Nasal cavity respiratory epithelium epithelial cell of viscerocranial mucosa (primary cell): ENCODE measurements around the gene PCDHGA3. TPM values are rescaled to one million over a fixed set of nuclear protein-coding genes. Genes with fewer than 3 reads are reported as not detected.

ENCODE experiments used
- total RNA-seq: library from RNA; depleted of rRNA; stranded (reverse); fragments of >200 nt; gene quantifications from 2 replicates; pipeline ENCODE4 v1.2.3, GENCODE V29; 2014

Gene PCDHGA3
- total RNA-seq, 1 donor from 2014 or later, result 0.36 TPM

Other genes with a start within 250 kb of the PCDHGA3 start
- gene PCDHB2, start 249.2 kb upstream of the PCDHGA3 start, total RNA-seq, result 0.34 and 4.1 TPM in 2 replicates
- gene PCDHB3, start 243.4 kb upstream of the PCDHGA3 start, total RNA-seq, result under 0.01 and 0.57 TPM in 2 replicates
- under 0.01 and 0.21 TPM in 2 replicates for gene PCDHB4, start 222.0 kb upstream of the PCDHGA3 start, total RNA-seq
- 0.34 and 1.00 TPM in 2 replicates for gene PCDHB5, start 208.6 kb upstream of the PCDHGA3 start, total RNA-seq
- 0.21 TPM in 1 of 2 replicates, not detected in the other for gene PCDHB6, start 193.8 kb upstream of the PCDHGA3 start, total RNA-seq
- gene PCDHB7, start 171.2 kb upstream of the PCDHGA3 start, total RNA-seq, result 0.07 TPM in 1 of 2 replicates, not detected in the other
- 0.57 TPM in 1 of 2 replicates, not detected in the other for gene PCDHB8, start 166.0 kb upstream of the PCDHGA3 start, total RNA-seq
- gene PCDHB16, start 161.4 kb upstream of the PCDHGA3 start, total RNA-seq, result 0.07 TPM in 1 of 2 replicates, not detected in the other
- gene PCDHB9, start 156.7 kb upstream of the PCDHGA3 start, total RNA-seq, result under 0.01 and 0.14 TPM in 2 replicates
- gene PCDHB10, start 151.5 kb upstream of the PCDHGA3 start, total RNA-seq, result under 0.01 and 0.57 TPM in 2 replicates
- 0.34 and 0.85 TPM in 2 replicates for gene PCDHB11, start 144.2 kb upstream of the PCDHGA3 start, total RNA-seq
- under 0.01 and 0.28 TPM in 2 replicates for gene PCDHB12, start 135.1 kb upstream of the PCDHGA3 start, total RNA-seq
- under 0.01 and 0.64 TPM in 2 replicates for gene PCDHB13, start 129.9 kb upstream of the PCDHGA3 start, total RNA-seq
- 0.34 and 1.7 TPM in 2 replicates for gene PCDHB14, start 120.5 kb upstream of the PCDHGA3 start, total RNA-seq
- gene PCDHB15, start 98.4 kb upstream of the PCDHGA3 start, total RNA-seq, result 0.34 and 0.50 TPM in 2 replicates
- gene SLC25A2, start 39.8 kb upstream of the PCDHGA3 start, total RNA-seq, result 0.14 TPM in 1 of 2 replicates, not detected in the other
- 84.6 and 94.3 TPM in 2 replicates for gene TAF7, start 23.0 kb upstream of the PCDHGA3 start, total RNA-seq
- gene PCDHGA1, start 13.3 kb upstream of the PCDHGA3 start, total RNA-seq, result under 0.01 and 0.43 TPM in 2 replicates
- gene PCDHGA2, start 5.1 kb upstream of the PCDHGA3 start, total RNA-seq, result 0.34 and 1.00 TPM in 2 replicates
- gene PCDHGB1, start 6.3 kb downstream of the PCDHGA3 start, total RNA-seq, result 0.34 and 1.6 TPM in 2 replicates
- gene PCDHGA4, start 11.2 kb downstream of the PCDHGA3 start, total RNA-seq, result under 0.01 and 1.8 TPM in 2 replicates
- gene PCDHGB2, start 16.2 kb downstream of the PCDHGA3 start, total RNA-seq, result under 0.01 and 1.7 TPM in 2 replicates
- under 0.01 and 0.64 TPM in 2 replicates for gene PCDHGA5, start 20.3 kb downstream of the PCDHGA3 start, total RNA-seq
- gene PCDHGB3, start 26.4 kb downstream of the PCDHGA3 start, total RNA-seq, result 0.34 and 2.1 TPM in 2 replicates
- under 0.01 and 1.1 TPM in 2 replicates for gene PCDHGA6, start 30.1 kb downstream of the PCDHGA3 start, total RNA-seq
- gene PCDHGA7, start 38.9 kb downstream of the PCDHGA3 start, total RNA-seq, result under 0.01 and 1.8 TPM in 2 replicates
- gene PCDHGB4, start 43.9 kb downstream of the PCDHGA3 start, total RNA-seq, result 3.1 and 8.0 TPM in 2 replicates
- 0.34 and 1.3 TPM in 2 replicates for gene PCDHGA8, start 48.8 kb downstream of the PCDHGA3 start, total RNA-seq
- 4.8 and 14.0 TPM in 2 replicates for gene PCDHGB5, start 54.1 kb downstream of the PCDHGA3 start, total RNA-seq
- 0.34 and 3.8 TPM in 2 replicates for gene PCDHGA9, start 58.9 kb downstream of the PCDHGA3 start, total RNA-seq
- 0.68 and 4.0 TPM in 2 replicates for gene PCDHGB6, start 64.2 kb downstream of the PCDHGA3 start, total RNA-seq
- 1.7 and 7.5 TPM in 2 replicates for gene PCDHGA10, start 69.2 kb downstream of the PCDHGA3 start, total RNA-seq
- gene PCDHGB7, start 73.8 kb downstream of the PCDHGA3 start, total RNA-seq, result 1.4 and 9.3 TPM in 2 replicates
- gene PCDHGA11, start 77.2 kb downstream of the PCDHGA3 start, total RNA-seq, result 2.1 and 5.3 TPM in 2 replicates
- gene PCDHGA12, start 86.7 kb downstream of the PCDHGA3 start, total RNA-seq, result 0.68 and 2.2 TPM in 2 replicates
- 17.1 and 38.5 TPM in 2 replicates for gene PCDHGC3, start 132.1 kb downstream of the PCDHGA3 start, total RNA-seq
- 0.34 and 1.2 TPM in 2 replicates for gene PCDHGC4, start 141.2 kb downstream of the PCDHGA3 start, total RNA-seq
- 0.34 and 1.1 TPM in 2 replicates for gene PCDHGC5, start 145.3 kb downstream of the PCDHGA3 start, total RNA-seq